ENCODE data around the gene ODF4. TPM values are rescaled to one million over a fixed set of nuclear protein-coding genes. Genes with fewer than 3 reads are reported as not detected.

The ODF4 gene, protein sequence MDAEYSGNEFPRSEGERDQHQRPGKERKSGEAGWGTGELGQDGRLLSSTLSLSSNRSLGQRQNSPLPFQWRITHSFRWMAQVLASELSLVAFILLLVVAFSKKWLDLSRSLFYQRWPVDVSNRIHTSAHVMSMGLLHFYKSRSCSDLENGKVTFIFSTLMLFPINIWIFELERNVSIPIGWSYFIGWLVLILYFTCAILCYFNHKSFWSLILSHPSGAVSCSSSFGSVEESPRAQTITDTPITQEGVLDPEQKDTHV
- polyA plus RNA-seq (2011; rRNA removed), result not detected in 2 replicates
- not detected in 2 replicates for polyA minus RNA-seq (2011; rRNA and poly(A)+ RNA removed)

DNA sequence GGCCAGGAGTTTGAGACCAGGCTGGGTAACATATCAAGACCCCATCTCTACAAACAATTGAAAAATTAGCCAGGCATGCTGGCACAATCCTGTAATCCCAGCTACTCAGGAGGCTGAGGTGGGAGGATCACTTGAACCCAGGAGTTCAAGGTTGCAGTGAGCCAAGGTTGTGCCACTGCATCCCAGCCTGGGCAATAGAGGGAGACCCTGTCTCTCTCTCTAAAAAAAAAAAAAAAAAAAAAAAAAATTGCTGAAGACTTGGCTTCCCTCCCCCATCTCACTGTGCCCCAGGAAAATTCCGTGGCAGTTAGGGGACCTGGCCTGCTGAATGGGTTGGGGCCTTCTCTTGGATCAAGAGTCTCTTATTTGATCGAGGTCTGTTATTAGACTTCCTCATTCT is at the start of gene ODF4:
TSS of gene ODF4 (plus strand) at position 301 of the 400 bp plus-strand sequence. CDS start 212 bp downstream, outside the sequence.
- DNase-seq (ENCODE audit: low read depth), result no peak
- ChIA-PET POLR2A (no interaction called here), CTCF (interaction anchor here (0.7 kb wide), 1 partner anchor 10 kb away, joined by 3 read pairs; no protein-coding TSS in a partner anchor)
- no peak within 1 kb of the TSS for H3K4me3 ChIP-seq (ENCODE audit: low read depth, low read length)
- no peaks in the 10 kb centered on the region; the same call in 1 of the 2 replicates for H3K27me3 ChIP-seq (ENCODE audit: control insufficient read depth, insufficient read depth, low read length)
- H3K36me3 ChIP-seq (ENCODE audit: control insufficient read depth, insufficient read depth, low read length), result no peaks in the 10 kb centered on the region
- TF ChIP-seq, protein P1, sequence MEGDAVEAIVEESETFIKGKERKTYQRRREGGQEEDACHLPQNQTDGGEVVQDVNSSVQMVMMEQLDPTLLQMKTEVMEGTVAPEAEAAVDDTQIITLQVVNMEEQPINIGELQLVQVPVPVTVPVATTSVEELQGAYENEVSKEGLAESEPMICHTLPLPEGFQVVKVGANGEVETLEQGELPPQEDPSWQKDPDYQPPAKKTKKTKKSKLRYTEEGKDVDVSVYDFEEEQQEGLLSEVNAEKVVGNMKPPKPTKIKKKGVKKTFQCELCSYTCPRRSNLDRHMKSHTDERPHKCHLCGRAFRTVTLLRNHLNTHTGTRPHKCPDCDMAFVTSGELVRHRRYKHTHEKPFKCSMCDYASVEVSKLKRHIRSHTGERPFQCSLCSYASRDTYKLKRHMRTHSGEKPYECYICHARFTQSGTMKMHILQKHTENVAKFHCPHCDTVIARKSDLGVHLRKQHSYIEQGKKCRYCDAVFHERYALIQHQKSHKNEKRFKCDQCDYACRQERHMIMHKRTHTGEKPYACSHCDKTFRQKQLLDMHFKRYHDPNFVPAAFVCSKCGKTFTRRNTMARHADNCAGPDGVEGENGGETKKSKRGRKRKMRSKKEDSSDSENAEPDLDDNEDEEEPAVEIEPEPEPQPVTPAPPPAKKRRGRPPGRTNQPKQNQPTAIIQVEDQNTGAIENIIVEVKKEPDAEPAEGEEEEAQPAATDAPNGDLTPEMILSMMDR (IDR thresholded peaks at IDR 0.05; ENCODE audit: insufficient read depth, low read depth, low read length), result no peak

DNA sequence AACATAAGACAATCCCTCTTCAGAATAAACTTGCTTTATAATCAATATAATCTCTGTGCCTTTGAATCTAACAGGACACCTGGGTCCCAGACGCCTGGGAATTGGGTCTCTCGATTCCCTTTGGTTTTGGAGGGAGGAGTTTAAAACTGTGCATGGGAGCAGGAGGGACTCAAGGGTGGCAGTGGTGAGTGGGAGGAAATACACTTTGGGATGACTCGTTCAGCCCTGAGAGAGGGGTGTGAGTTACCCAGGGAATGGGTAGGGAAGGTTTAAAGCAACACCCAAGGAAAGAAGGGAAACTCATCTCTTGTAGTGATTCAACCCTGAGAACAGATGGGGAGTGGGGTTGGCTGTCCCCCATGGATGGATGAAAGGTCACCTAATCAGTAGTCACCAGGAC is 49.6 kb upstream of the ODF4 start:
- no peak for DNase-seq (ENCODE audit: low read depth)
- H3K36me3 ChIP-seq (ENCODE audit: control insufficient read depth, insufficient read depth, low read length), result no peaks in the 10 kb centered on the region; the same call in 1 of the 2 replicates
- TF ChIP-seq, protein P1 (IDR thresholded peaks at IDR 0.05; ENCODE audit: insufficient read depth, low read depth, low read length), result no peak
- ChIA-PET POLR2A (no interaction called here), CTCF (no interaction called here)
- no peak overlapping the region for H3K4me3 ChIP-seq (ENCODE audit: low read depth, low read length)
- no peaks in the 10 kb centered on the region for H3K27me3 ChIP-seq (ENCODE audit: control insufficient read depth, insufficient read depth, low read length)

DNA sequence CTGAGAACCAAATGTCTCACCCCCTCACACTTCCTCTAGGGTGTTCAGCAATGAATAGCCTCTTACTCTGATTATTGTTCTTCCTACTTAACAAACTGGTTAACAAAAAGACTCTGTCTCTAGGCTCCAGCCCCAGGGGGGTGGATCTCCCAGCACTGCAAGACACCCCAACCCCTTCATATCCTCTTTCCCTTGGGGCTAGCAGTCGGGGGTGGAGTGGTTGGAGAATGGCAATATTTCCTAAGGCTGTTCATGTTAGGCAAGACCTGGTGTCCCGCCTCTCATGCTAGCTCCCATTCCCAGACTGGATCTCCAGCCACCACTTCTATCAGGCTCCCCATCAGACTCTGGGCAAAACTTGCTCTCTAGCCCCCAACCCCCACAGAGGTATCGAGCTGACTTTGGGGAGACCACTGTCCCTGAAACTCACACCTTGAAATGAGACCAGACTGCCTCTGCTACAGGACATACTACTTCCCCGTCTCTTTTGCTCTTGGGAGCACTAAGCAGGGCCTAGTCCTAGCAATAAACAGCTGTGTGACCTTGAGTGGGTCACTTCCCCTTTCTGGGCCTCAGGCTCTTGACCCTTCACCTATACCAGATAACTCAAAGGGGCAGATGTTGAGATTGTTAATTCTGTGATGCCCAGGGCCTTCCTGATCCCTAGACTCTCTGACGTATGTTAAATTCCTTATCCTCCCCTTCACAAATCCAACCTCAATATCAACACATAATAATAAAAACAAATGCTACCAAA is 46.8 kb upstream of the ODF4 start:
- no peak for DNase-seq (ENCODE audit: low read depth)
- TF ChIP-seq, protein P1 (IDR thresholded peaks at IDR 0.05; ENCODE audit: insufficient read depth, low read depth, low read length), result no peak
- CTCF ChIA-PET, result no interaction called here
- no peaks in the 10 kb centered on the region for H3K27me3 ChIP-seq (ENCODE audit: control insufficient read depth, insufficient read depth, low read length)
- no peak overlapping the region for H3K4me3 ChIP-seq (ENCODE audit: low read depth, low read length)
- no peaks in the 10 kb centered on the region; the same call in 1 of the 2 replicates for H3K36me3 ChIP-seq (ENCODE audit: control insufficient read depth, insufficient read depth, low read length)
- POLR2A ChIA-PET, result interaction anchor here (0.6 kb wide), 1 partner anchor 20 kb away, joined by 9 read pairs; no protein-coding TSS in a partner anchor

DNA sequence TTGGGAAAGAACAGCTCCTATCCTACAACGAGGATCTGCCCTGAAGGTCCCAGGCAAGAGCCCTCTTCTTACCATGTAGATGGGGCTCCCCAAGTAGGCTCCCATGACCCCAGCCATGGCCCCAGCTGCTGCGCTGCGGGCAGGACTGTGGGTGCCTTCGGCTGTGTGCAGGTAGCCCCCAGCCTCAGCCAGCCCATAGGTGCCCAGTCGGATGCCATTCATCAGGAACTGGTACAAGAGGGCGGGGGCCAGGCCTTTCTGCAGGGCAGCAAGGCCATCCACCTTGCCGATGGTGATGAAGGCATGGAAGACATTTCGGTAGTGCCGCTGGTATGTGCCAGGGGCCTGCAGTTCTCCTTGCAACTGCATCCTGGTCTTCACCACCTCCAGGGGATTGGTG is 45.3 kb upstream of the ODF4 start:
- Histone ChIP-seq H3K36me3 (ENCODE audit: control insufficient read depth, insufficient read depth, low read length) (no peaks in the 10 kb centered on the region; the same call in 1 of the 2 replicates), H3K4me3 (ENCODE audit: low read depth, low read length) (no peak overlapping the region), H3K27me3 (ENCODE audit: control insufficient read depth, insufficient read depth, low read length) (no peaks in the 10 kb centered on the region)
- CTCF ChIA-PET, result interaction anchor here (1.8 kb wide), 1 partner anchor 201 kb away, joined by 4 read pairs; no protein-coding TSS in a partner anchor
- POLR2A ChIA-PET, result no interaction called here
- TF ChIP-seq, protein P1 (IDR thresholded peaks at IDR 0.05; ENCODE audit: insufficient read depth, low read depth, low read length), result no peak
- no peak for DNase-seq (ENCODE audit: low read depth)

DNA sequence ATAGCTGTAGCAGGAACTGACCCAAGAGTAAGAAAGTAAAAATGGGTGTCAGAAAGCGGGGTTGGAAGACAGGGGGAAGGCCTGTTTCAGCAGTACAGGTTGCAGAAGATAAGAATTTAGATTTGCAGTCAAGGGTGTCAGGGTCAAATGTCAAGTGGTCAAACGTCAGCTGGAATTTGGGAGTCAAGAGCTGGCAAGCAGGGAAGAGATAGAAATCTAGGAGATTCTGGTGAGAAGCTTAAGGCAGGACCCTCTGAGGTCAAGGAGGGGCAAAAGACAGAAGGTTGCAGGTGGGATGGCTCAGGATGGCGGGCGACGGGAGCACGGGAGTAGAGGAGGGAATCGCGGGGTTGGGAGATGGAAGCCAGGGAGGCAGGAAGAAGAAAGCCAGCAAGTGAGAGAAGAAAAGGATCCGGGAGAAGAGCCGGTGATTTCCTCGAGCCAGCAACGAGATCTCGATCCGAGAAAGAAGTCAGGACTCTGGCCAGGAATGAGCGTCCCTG is 44.8 kb upstream of the ODF4 start:
- ChIA-PET CTCF (interaction anchor here (0.6 to 1.8 kb wide), 6 partner anchors 10 to 235 kb away, joined by 3 to 6 read pairs (median 4); no protein-coding TSS in a partner anchor), POLR2A (interaction anchor here (0.7 kb wide), 1 partner anchor 31 kb away, joined by 11 read pairs; no protein-coding TSS in a partner anchor)
- Histone ChIP-seq H3K36me3 (ENCODE audit: control insufficient read depth, insufficient read depth, low read length) (no peaks in the 10 kb centered on the region), H3K4me3 (ENCODE audit: low read depth, low read length) (peak overlapping the region; percentile 53), H3K27me3 (ENCODE audit: control insufficient read depth, insufficient read depth, low read length) (no peaks in the 10 kb centered on the region)
- DNase-seq (ENCODE audit: low read depth), result no peak
- TF ChIP-seq, protein P1 (IDR thresholded peaks at IDR 0.05; ENCODE audit: insufficient read depth, low read depth, low read length), result no peak
